ENCODE measurements around the gene COL27A1.
"Not testable (repeated sequence)": the region's sequence is repeated elsewhere in the genome, so short reads cannot be mapped to it uniquely, and the experiment has no call there.

Gene COL27A1

GRCh38 chr9:114324492-114324891 is 169.2 kb downstream of the COL27A1 start:
- no peak for DNase-seq (ENCODE audit: low read depth)

GRCh38 chr9:114324965-114325364 is 169.6 kb downstream of the COL27A1 start:
- not testable (repeated sequence) for DNase-seq (ENCODE audit: low read depth)

GRCh38 chr9:114325684-114326254 is 170.4 kb downstream of the COL27A1 start:
- not testable (repeated sequence) for DNase-seq (ENCODE audit: low read depth)

- DNase-seq (ENCODE audit: low read depth) = no peak
Observed at GRCh38 chr9:114327749-114328148, 172.4 kb downstream of the COL27A1 start.

- DNase-seq (ENCODE audit: low read depth) = not testable (repeated sequence)
Observed at GRCh38 chr9:114328357-114328820, 173.1 kb downstream of the COL27A1 start.

- DNase-seq (ENCODE audit: low read depth) = not testable (repeated sequence)
Observed at GRCh38 chr9:114328937-114329624, 173.7 kb downstream of the COL27A1 start.

- DNase-seq (ENCODE audit: low read depth) = not testable (repeated sequence)
Observed at GRCh38 chr9:114329625-114330022, 174.3 kb downstream of the COL27A1 start, which contains the start of gene ORM2. TSS of gene ORM2 (plus strand) at chr9:114329869. CDS start at chr9:114329905, 36 bp downstream.

- DNase-seq (ENCODE audit: low read depth) = no peak
Observed at GRCh38 chr9:114330636-114331035, 175.3 kb downstream of the COL27A1 start.

- not testable (repeated sequence) for DNase-seq (ENCODE audit: low read depth)
Observed at GRCh38 chr9:114331229-114332195, 176.2 kb downstream of the COL27A1 start.

GRCh38 chr9:114332474-114333040 is 177.2 kb downstream of the COL27A1 start:
- DNase-seq (ENCODE audit: low read depth) = not testable (repeated sequence)

GRCh38 chr9:114333718-114334117 is 178.4 kb downstream of the COL27A1 start:
- not testable (repeated sequence) for DNase-seq (ENCODE audit: low read depth)

- DNase-seq (ENCODE audit: low read depth) = no peak
Observed at GRCh38 chr9:114334490-114334889, 179.2 kb downstream of the COL27A1 start.

GRCh38 chr9:114335745-114336144 is 180.4 kb downstream of the COL27A1 start:
- no peak for DNase-seq (ENCODE audit: low read depth)

- DNase-seq (ENCODE audit: low read depth) = no peak
Observed at GRCh38 chr9:114336157-114336556, 180.8 kb downstream of the COL27A1 start.

GRCh38 chr9:114336699-114337395 is 181.5 kb downstream of the COL27A1 start:
- DNase-seq (ENCODE audit: low read depth) = no peak

- no peak for DNase-seq (ENCODE audit: low read depth)
Observed at GRCh38 chr9:114338187-114338586, 182.8 kb downstream of the COL27A1 start.

- DNase-seq (ENCODE audit: low read depth) = peak; percentile 41
Observed at GRCh38 chr9:114339130-114339908, 184.0 kb downstream of the COL27A1 start.

GRCh38 chr9:114341152-114341830 is 186.0 kb downstream of the COL27A1 start:
- DNase-seq (ENCODE audit: low read depth) = no peak

- no peak for DNase-seq (ENCODE audit: low read depth)
Observed at GRCh38 chr9:114341991-114342390, 186.7 kb downstream of the COL27A1 start.
